Measurements from ENCODE around the gene TENM3. TPM values are rescaled to one million over a fixed set of nuclear protein-coding genes. Genes with fewer than 3 reads are reported as not detected.
A peak's percentile ranks its signal among the peaks of the same experiment; 100 is the strongest.

TENM3 gene
- polyA plus RNA-seq, 1 of the 3 experiments (the other 2 are of a cell fraction): 10.4 TPM

DNA sequence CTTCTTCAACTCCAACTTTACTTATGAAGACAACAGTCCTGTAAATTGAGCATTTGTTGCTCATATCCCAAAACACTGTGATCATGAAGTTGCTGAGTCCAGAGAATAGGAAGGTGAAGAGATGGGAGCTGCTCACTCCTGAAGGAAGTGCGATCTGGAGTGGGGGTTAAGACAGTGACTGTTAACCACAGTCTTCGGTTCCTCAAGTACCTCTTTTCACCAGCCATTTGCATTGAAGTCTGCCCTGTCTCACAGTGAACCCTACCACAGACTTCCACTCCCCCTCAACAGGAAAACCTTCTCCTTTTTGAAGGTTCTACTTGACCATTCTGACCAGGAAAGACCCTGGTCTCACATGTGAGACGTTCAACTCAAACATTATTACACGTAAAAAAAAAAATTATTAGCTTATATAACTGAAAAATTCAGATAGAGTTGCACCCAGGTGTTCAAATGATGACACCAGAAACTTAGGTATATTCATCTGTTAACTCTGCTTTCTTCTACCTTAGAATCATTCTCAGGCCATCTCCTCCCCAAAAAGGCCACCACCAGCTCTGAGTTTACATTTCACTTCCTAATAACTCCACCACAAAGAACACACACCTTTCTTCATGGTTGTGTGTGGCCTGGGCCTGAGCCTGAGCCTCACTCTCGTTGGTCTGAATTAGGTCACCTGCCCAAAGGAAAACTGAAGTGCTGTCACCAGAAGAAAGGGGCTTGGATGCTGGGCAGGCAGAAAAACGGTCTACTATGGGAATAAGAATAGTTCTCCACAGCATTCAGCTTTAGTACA lies 474.8 kb downstream of the TENM3 start:
- POLR2A ChIA-PET: no interaction called here
- CTCF ChIA-PET: interaction anchor here (0.7 kb wide), 1 partner anchor 15 kb away, joined by 3 read pairs; no protein-coding TSS in a partner anchor
- no peak overlapping the region for H3K27ac ChIP-seq (ENCODE audit: low read depth in 2 of 2, low read length in 1 of 2)

DNA sequence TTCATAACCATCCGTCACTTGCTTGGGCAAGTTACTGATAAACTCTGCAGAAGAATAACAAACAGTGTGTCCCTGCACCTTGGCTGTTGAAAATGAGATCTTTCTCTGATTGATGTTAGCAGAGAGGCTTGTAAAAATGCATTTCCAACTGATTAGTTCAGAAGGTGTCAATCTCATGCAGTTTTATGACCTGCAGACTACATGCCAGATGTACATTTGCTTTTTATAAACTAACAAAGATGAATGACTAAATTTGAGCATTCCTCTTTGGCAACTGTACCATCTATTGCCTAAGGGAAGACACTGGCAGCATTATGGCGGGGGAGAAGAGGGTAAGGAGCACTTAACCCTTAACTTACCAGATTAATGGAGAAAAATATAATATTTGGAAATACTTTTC lies 481.2 kb downstream of the TENM3 start:
- peak overlapping the region in 1 of 2 experiments; percentile 82; a peak in 2 of 4 replicates for H3K27ac ChIP-seq (ENCODE audit: low read depth in 2 of 2, low read length in 1 of 2)
- H3F3A ChIP-seq (replicated peaks; ENCODE audit: insufficient read depth): no peaks in the 10 kb centered on the region
- TF ChIP-seq EZH2phosphoT487 (IDR thresholded peaks at IDR 0.05; ENCODE audit: borderline replicate concordance, low read depth) (no peak), SMC3 (IDR thresholded peaks at IDR 0.05; ENCODE audit: low read depth, low read length) (no peak), GATA2 (CRISPR knock-in tag; IDR thresholded peaks at IDR 0.05) (peak; percentile 84), FOXJ3 (CRISPR knock-in tag; IDR thresholded peaks at IDR 0.05) (peak; percentile 28; the same call in 1 of the 2 replicates), TCF12 (IDR thresholded peaks at IDR 0.05) (peak; percentile 16; the same call in 1 of the 2 replicates), NFIC (IDR thresholded peaks at IDR 0.05; ENCODE audit: borderline replicate concordance) (no peak), JUND (IDR thresholded peaks at IDR 0.05) (no peak), EP300 (IDR thresholded peaks at IDR 0.05; ENCODE audit: borderline replicate concordance in 1 of 2, low read depth in 1 of 2, low read length in 1 of 2) (peak in 1 of 2 experiments; percentile 94; a peak in 2 of 4 replicates), MXI1 (IDR thresholded peaks at IDR 0.05; ENCODE audit: low read depth, low read length) (0 out of 2 replicates have a peak, but pooled peaks have one; percentile 28), YY1 (IDR thresholded peaks at IDR 0.05; ENCODE audit: low read depth) (no peak), RFX5 (IDR thresholded peaks at IDR 0.05; ENCODE audit: low read length) (no peak), RCOR1 (IDR thresholded peaks at IDR 0.05; ENCODE audit: low read length) (peak; percentile 86), CHD2 (IDR thresholded peaks at IDR 0.05; ENCODE audit: low read length, partially characterized antibody) (peak; percentile 61), TAF1 (IDR thresholded peaks at IDR 0.05; ENCODE audit: borderline replicate concordance, low read depth, low read length) (no peak)
- TF ChIP-seq, protein P1, sequence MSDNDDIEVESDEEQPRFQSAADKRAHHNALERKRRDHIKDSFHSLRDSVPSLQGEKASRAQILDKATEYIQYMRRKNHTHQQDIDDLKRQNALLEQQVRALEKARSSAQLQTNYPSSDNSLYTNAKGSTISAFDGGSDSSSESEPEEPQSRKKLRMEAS (IDR thresholded peaks at IDR 0.05; ENCODE audit: low read depth): no peak
- TF ChIP-seq, protein P2, sequence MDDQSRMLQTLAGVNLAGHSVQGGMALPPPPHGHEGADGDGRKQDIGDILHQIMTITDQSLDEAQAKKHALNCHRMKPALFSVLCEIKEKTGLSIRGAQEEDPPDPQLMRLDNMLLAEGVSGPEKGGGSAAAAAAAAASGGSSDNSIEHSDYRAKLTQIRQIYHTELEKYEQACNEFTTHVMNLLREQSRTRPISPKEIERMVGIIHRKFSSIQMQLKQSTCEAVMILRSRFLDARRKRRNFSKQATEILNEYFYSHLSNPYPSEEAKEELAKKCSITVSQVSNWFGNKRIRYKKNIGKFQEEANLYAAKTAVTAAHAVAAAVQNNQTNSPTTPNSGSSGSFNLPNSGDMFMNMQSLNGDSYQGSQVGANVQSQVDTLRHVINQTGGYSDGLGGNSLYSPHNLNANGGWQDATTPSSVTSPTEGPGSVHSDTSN (IDR thresholded peaks at IDR 0.05): no peak
- TF ChIP-seq, protein P3, sequence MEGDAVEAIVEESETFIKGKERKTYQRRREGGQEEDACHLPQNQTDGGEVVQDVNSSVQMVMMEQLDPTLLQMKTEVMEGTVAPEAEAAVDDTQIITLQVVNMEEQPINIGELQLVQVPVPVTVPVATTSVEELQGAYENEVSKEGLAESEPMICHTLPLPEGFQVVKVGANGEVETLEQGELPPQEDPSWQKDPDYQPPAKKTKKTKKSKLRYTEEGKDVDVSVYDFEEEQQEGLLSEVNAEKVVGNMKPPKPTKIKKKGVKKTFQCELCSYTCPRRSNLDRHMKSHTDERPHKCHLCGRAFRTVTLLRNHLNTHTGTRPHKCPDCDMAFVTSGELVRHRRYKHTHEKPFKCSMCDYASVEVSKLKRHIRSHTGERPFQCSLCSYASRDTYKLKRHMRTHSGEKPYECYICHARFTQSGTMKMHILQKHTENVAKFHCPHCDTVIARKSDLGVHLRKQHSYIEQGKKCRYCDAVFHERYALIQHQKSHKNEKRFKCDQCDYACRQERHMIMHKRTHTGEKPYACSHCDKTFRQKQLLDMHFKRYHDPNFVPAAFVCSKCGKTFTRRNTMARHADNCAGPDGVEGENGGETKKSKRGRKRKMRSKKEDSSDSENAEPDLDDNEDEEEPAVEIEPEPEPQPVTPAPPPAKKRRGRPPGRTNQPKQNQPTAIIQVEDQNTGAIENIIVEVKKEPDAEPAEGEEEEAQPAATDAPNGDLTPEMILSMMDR (IDR thresholded peaks at IDR 0.05): no peak

More for the DNA sequence above, 474.8 kb downstream of the TENM3 start:
- Histone ChIP-seq H3K4me1 (ENCODE audit: control insufficient read depth in 1 of 2, insufficient read depth in 2 of 2, low read depth in 1 of 2, low read length in 1 of 2) (no peaks in the 10 kb centered on the region), H3K4me3 (ENCODE audit: low read depth in 2 of 2, low read length in 1 of 2) (no peak overlapping the region), H3K9me2 (no peaks in the 10 kb centered on the region), H2AFZ (ENCODE audit: low read depth) (no peak overlapping the region), H3K36me3 (replicated peaks in 1 of 2; ENCODE audit: control insufficient read depth in 1 of 2, insufficient read depth in 2 of 2, low read length in 1 of 2) (peaks cover 0 to 3% of the 10 kb centered on the region in 2 experiments), H3K9ac (no peak overlapping the region), H3F3A (replicated peaks; ENCODE audit: insufficient read depth) (no peaks in the 10 kb centered on the region), H3K79me2 (ENCODE audit: insufficient read depth) (no peaks in the 10 kb centered on the region), H3K27me3 (ENCODE audit: insufficient read depth) (no peaks in the 10 kb centered on the region), H3K4me2 (no peak overlapping the region), H4K20me1 (ENCODE audit: insufficient read depth) (no peaks in the 10 kb centered on the region), H3K9me3 (no peaks in the 10 kb centered on the region)
- TF ChIP-seq MEF2A (IDR thresholded peaks at IDR 0.05; ENCODE audit: borderline replicate concordance, low read depth): no peak
- TF ChIP-seq RCOR1 (IDR thresholded peaks at IDR 0.05; ENCODE audit: low read length): no peak
- TF ChIP-seq, protein P4, sequence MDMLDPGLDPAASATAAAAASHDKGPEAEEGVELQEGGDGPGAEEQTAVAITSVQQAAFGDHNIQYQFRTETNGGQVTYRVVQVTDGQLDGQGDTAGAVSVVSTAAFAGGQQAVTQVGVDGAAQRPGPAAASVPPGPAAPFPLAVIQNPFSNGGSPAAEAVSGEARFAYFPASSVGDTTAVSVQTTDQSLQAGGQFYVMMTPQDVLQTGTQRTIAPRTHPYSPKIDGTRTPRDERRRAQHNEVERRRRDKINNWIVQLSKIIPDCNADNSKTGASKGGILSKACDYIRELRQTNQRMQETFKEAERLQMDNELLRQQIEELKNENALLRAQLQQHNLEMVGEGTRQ (IDR thresholded peaks at IDR 0.05; ENCODE audit: borderline replicate concordance, low read depth, low read length): no peak
- TF ChIP-seq, protein P5, sequence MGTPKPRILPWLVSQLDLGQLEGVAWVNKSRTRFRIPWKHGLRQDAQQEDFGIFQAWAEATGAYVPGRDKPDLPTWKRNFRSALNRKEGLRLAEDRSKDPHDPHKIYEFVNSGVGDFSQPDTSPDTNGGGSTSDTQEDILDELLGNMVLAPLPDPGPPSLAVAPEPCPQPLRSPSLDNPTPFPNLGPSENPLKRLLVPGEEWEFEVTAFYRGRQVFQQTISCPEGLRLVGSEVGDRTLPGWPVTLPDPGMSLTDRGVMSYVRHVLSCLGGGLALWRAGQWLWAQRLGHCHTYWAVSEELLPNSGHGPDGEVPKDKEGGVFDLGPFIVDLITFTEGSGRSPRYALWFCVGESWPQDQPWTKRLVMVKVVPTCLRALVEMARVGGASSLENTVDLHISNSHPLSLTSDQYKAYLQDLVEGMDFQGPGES (IDR thresholded peaks at IDR 0.05; ENCODE audit: low read depth, low read length): no peak
- no peak for TF ChIP-seq TCF12 (IDR thresholded peaks at IDR 0.05)
- no peak for TF ChIP-seq FOXM1 (IDR thresholded peaks at IDR 0.05; ENCODE audit: low read depth)
- no peak for TF ChIP-seq TAF1 (IDR thresholded peaks at IDR 0.05; ENCODE audit: borderline replicate concordance, low read depth, low read length)
- TF ChIP-seq GATA2 (CRISPR knock-in tag; IDR thresholded peaks at IDR 0.05): no peak
- TF ChIP-seq CHD2 (IDR thresholded peaks at IDR 0.05; ENCODE audit: low read length, partially characterized antibody): no peak
- DNase-seq: no peak
- 83% methylated on average over 6 of the region's 6 CpGs for WGBS (ENCODE audit: low lambda C conversion rate)

More for the DNA sequence above, 481.2 kb downstream of the TENM3 start:
- Histone ChIP-seq H3K4me1 (ENCODE audit: control insufficient read depth in 1 of 2, insufficient read depth in 2 of 2, low read depth in 1 of 2, low read length in 1 of 2) (peaks cover 0 to 26% of the 10 kb centered on the region in 2 experiments; a peak in 3 of 4 replicates), H3K79me2 (ENCODE audit: insufficient read depth) (no peaks in the 10 kb centered on the region), H3K9me2 (no peaks in the 10 kb centered on the region), H3K4me2 (no peak overlapping the region), H3K27me3 (ENCODE audit: insufficient read depth) (no peaks in the 10 kb centered on the region), H4K20me1 (ENCODE audit: insufficient read depth) (no peaks in the 10 kb centered on the region), H3K36me3 (replicated peaks in 1 of 2; ENCODE audit: control insufficient read depth in 1 of 2, insufficient read depth in 2 of 2, low read length in 1 of 2) (no peaks in the 10 kb centered on the region), H3K9ac (no peak overlapping the region), H3K9me3 (no peaks in the 10 kb centered on the region), H3K4me3 (ENCODE audit: low read depth in 2 of 2, low read length in 1 of 2) (no peak overlapping the region), H2AFZ (ENCODE audit: low read depth) (no peak overlapping the region)
- ChIA-PET POLR2A (no interaction called here), CTCF (no interaction called here)
- DNase-seq: peak; percentile 56
- 66% methylated on average over 2 of the region's 2 CpGs for WGBS (ENCODE audit: low lambda C conversion rate)
